HG03558 (cell line): Measurements from ENCODE around the gene ANGPT4.
"Not testable (repeated sequence)": the region's sequence is repeated elsewhere in the genome, so short reads cannot be mapped to it uniquely, and the experiment has no call there.

ENCODE experiments used
- ATAC-seq: cut with Tn5 transposase; IDR thresholded peaks from one replicate; pipeline ENCODE4 v1.9.1; 2021; ENCODE audit warnings: moderate number of reproducible peaks; ENCODE audit not compliant: unreplicated experiment; ENCODE audit errors: extremely low read depth

ANGPT4 gene

DNA sequence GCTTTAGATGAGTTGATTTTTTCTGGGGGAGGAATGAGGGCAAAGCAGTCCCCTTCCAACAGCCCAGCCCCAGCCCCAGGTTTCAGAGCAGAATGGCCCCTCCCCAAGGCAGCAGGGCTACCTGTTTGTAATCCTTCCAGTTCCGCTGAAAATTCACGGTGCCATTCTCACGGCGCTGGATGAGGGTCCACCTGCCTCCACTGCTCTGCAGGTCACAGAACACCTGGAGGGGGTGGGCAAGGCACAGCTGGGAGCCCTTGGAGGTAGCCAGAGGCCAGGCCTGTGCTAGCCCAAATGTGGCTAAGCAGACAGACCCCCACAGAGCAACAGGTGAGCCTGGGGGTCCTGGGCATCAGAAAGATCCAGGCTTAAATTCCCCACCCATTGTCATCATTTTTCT lies 36.5 kb downstream of the ANGPT4 start:
- ATAC-seq, result no peak

DNA sequence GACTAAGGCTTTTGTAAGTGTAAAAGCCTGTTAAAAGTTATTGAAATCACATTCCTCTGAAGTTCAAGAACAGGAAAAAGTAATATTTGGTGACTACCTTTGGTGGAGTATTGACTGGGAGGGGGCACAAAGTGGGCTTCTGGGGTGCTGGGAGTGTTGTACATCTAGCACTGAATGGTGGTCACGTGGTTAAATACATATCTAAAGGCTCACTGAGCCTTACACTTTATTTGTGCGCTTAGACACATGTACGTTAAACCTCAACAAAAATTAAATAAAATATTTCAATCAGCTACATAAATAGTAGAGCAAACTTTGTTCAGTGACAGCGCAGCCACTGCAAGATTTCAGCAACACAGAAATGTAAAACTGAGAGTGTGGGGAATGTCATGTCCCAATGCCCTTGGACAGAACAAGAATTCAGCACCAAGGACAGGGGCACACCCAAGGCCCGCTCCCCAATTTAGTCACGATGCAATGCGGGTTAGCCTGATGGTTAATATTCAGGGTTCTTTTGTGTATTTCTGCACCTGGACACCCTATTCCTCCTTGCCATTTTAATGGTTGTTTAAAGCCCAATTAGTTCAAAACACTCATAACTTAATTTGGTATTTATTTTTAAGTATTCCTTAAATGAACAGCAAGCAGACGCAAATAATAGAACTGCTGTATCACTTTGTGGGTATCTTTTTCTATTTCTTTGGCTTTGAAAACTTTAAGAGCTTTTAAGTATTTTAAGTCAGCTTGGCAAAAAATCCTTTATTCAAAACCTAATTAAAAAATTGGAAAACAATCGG lies 37.4 kb downstream of the ANGPT4 start:
- no peak for ATAC-seq

DNA sequence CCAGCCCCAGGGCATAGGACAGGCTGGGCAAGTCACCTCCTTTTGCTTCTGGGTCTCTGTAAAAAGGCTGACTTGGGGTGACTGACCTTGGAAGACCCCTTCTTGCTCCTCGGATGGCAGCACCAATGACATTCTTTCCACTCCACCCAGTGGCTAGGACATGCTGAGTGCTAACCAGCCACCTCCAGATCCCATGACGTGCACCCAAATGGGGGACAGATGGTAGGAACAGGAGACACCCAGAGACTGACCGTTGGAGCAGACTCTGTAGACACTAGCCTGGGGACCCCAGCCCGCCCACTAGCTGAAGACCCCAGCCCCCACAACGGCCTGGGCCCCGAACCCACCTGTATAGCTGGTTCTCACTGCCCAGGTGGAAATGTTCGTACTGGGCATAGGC lies 38.3 kb downstream of the ANGPT4 start:
- ATAC-seq, result no peak

DNA sequence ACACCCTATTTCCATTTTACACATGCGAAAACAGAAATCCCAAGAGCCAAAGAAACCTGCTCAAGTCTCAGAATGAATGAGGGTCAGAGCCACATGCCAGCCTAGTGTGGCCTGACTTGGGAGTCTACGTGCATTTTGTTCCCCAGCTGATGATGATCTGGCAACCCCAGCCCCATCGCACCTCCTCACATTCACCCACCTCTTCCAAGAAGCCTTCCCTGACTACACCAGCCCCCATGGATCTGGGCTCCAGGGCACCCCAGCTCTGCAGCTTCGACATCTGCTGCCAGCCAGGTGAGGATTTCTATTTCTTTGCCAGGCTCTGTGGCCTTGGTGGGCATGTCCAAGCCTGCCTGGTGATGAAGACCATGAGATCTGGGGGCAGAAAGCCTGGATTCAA lies 41.0 kb downstream of the ANGPT4 start:
- no peak for ATAC-seq

DNA sequence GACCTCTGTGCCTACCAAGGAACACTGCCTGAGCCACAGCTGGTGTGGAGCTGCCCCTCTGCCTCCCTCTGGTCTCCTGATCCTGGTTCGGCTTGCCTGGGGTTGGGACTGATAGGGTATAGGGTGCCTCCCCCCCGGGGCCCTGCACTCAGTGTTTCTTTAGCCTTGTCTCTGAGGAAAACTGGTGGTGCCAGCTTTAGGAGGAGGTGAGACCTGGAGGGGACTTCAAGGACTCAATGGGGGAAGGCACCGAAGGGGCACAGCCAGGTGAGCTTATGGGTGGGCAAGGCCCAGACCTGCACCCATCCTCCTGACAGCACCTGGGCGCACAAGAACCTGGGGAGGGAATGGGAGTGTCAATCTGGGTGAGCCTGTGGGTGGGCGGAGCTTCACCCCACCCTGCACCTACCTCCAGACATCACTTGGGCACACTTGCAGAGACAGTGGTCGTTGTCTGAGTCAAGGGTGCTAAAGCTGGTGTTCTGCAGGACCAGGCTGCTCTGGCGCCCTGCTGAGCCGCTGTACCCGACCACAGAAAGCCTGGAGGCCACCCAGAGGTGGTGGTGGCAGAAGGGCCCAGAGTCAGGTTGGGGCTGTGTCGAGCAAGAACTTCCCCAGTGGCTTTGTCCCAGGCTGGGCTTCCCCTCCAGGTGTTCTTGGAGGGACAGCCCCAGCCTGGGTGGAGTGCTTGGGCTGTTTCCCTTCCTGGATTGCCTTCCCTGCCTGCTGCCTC lies 42.1 kb downstream of the ANGPT4 start:
- no peak for ATAC-seq

DNA sequence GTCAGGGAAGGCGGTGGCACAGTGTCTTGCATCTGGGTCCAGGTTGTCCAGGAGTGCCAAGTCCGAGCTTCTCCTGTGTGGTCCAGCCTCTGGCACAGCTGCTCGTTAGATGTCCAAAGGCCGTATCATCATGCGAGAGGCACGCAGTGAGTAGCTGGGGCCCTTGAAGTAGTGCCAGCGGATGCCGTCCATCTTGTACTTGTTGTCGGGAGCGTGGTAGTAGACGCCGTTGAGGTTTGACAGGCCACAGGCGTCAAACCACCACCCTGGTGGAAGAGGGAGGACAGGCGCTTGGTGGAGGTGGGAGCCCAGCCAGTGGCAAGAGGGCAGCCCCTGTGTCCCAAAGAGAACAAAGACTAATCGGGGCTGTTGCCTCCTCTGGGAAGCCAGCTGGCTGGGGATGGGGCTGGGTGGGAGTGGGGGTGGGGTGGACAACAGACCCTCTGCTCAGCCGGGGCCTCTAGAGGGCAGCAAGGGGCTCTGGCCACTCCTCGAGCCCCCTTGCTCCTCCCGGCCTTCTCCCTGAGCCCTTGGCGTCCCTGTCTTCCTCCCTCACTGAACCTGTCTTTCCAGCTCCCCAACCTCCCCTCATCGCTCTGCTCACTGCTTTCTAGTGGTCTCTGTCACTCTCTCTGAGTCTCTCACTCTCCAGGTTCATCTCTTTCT lies 43.1 kb downstream of the ANGPT4 start:
- ATAC-seq, result no peak

DNA sequence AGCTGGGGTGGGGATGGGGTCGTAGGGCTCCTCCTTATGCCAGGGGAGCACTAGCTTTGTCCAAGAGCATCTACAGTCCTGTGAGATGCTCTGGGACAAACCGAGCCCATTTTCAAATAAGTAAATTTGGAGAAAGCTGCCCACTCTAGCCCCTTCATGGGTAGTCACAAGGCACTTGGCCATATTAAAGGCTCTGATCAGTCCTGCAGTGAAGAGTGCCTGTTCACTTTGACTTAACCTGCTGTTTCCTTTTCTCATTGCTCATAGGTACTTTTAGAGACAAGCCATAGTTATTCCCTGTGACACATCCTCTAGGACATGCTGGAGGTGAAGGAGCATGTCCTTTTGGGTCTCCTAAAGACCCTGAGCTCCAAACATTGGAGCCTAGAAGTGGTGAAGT lies 44.2 kb downstream of the ANGPT4 start:
- ATAC-seq, result no peak

DNA sequence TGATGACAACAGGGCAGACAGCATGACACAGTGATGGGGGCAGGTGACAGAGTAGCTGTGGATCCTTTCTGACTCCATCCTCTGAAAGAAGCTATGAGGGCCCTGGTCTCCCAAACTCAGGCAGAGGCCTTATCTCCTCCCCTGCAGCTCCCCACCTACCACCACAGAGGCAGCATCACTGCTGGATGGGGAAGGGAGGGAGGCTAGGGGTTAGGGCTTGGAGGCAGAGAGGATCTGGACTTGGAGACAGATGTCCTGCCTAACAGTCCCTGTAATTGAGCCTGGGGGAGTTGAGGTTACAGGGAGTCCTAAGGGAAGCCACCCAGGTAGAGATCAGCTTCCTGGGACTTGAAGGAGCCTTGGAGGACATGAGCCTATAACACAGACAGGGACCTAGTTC lies 44.7 kb downstream of the ANGPT4 start:
- ATAC-seq, result no peak

DNA sequence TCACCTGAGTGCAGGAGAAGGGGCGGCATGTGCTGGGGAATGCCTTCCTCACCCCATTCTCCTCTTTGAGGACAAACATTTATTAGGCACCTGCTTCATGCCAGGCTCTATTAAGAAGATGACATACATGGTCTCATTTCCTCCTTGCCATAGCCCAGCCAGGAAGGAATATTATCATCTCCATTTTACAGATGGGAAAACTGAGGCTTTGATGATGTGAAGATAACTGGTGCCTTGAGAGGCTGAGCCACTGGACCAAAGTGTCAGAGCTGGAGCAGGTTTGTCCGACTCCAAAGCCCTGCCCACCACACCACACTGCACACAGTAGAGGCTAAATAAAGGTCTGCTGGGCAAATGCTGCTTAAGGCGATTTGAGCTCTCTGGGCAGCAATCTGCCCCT lies 45.4 kb downstream of the ANGPT4 start:
- ATAC-seq, result no peak

DNA sequence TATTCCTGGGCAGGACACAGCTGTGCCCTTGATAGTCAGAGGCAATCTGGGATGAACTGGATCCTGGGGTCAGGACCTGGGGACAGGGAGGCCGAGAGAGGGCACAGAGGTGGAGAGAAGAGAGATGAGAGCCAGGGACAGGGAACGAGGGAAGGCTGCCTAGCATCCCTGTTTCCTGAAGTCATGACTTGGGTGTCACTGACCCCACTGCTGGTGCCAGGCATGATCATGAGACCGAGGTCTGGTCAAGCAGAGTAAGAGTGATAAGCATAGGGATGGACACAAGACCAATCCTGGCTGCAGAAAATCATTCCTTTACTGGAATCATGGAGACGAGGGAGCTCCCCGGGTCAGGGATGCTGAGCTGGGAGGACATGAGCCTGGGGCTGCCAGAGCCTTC lies 46.5 kb downstream of the ANGPT4 start:
- no peak for ATAC-seq

DNA sequence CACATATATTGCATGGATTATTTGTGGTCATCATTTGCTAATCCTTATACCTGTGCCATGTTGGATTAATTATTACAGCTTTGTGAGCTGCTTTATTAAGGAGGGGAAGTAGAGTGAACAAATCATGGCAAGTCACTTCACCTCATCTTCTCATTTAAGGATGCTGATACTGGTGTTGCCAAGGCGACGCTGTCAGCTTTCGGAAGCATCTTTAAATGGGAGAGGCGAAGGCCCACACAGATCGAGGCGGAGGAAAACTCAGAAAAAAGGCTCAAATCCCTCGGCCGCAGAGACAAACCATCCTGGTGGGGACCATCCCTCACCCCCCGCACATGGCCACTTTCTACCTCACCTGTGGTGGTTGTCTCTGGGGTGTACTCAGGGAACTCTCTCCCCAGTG lies 47.9 kb downstream of the ANGPT4 start:
- no peak for ATAC-seq

DNA sequence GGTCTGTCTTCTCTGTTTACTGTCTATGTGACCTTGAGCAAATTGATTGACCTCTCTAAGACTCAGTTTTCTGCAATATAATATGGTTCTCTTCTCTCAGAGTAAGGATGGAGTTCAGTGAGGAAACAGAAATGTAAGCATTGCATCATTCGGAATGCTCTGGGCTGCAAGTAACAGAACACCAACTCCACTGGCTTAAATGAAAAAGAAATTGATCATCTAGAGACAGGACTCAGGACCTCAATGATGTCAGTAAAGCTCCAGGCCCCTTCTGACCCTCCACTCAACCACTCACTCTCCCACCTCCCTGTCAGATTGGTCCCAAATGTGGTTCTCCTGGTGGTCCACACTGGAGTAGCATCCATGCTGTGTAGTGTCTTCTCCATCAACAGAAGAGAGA lies 50.7 kb downstream of the ANGPT4 start:
- no peak for ATAC-seq

DNA sequence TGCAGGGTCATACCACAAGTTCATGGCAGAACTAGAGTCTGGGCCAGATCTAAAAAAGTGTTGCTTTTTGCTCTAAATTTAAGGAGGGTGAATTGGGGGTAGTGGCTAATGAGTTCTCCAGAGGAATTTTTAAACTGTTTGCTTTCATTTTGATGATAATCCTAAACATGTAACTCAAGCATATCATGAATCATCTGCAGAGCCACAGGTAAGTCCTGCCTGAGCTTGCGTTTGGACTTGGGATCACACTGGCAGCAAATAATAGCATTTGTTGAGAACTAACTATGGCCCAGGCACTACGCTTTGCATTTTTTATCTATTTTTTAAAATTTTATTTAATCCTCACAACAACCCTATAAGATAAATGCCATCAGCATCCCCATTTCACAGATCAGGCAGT lies 55.2 kb downstream of the ANGPT4 start:
- no peak for ATAC-seq

DNA sequence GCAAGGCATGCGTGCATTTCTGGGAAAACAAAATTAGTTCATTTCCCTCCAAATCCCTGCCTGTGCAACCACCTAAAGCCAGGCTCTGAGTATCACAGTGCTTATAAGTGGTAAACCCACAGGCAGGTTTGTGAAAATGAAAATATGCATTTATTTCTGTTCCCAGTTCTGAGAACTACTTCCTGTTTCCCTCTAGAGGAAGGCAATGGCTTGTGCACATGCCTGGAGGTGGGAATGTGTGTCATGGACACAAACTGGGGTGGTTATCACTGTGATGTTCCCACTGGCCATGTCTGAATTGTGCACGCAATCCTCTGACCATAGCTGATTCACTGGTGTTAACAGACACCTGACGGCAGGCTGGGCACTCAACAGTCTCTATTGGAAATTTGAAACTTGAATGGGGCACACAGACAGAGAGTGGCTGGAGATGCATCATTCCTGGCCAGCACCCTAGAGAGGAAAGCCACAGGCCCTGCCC lies 56.3 kb downstream of the ANGPT4 start:
- no peak for ATAC-seq

DNA sequence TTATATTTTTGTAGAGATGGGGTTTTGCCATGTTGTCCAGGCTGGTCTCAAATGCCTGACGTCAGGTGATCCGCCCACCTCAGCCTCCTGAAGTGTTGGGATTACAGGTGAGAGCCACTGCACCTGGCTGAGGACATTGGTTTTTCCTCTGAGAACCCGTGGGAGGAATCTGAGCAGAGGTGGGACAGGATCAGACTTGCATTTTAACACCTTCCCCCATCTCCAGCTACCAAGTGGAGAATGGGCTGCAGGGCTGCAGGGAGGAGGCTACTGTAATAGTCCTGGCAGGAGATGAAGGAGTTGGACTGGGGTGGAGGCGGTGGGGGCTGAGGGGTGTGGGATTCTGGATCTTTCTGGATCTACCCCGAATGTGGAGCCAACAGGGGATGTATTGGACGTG lies 58.1 kb downstream of the ANGPT4 start:
- ATAC-seq, result no peak

DNA sequence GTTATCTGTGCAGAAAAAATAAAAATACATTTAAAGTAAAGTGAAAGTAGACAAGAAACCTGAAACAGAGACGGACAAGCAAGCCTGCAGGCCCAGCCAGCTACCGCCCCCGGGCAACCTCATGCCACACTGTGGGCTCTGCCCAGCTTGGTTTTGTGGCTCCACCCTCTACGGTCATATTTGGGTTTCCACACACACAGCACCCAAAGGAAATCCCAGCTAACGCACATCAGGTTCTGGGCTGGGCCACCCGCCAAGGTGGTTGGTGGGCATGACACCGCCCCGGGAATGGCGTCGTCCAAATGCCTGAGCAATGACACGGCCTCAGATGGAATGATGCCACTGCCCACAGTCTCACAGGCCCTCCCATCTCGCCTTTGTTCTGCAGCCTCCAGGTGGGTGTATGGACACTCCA lies 59.8 kb downstream of the ANGPT4 start:
- ATAC-seq, result no peak

DNA sequence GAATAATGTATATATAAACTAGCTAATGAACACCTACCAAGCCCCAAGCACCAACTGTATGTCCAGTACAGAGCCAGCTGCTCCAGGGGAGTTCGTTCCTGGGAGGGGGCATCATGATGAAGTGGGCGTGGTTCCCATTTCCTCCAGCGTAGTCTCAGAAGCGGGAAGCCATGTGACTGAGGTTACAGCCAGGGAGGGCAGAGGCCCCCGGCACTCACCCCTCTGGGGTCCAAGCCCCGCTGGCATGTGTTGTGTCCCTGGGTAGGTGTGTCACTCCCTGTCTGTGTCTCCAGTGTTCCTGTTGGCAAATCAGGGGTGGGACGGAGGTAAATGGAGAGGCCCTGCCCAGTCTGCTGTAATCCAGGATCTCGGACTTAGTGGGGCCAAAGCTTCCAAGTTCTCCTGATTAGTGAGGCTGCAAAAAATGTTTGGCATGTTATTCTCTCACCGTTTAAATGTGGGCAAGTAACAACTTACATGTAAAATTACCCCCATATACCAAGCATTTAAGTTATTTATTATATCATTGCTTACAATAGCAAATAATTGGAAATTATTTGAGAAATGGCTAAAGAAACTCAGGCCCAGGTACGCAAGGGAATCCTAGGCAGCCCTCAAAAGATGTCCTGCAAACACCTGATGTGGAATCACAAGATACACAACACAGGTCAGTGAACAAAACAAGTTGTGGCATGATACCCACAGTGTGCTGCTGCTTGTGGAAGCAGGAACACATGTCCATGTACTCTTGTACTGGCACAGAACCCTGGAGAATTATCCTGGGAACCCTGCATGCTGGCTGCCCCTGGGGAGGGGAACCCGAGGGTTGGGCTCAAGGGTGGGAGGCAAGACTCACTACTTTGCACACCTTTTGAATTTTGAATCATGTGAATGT lies 60.4 kb downstream of the ANGPT4 start:
- no peak for ATAC-seq

DNA sequence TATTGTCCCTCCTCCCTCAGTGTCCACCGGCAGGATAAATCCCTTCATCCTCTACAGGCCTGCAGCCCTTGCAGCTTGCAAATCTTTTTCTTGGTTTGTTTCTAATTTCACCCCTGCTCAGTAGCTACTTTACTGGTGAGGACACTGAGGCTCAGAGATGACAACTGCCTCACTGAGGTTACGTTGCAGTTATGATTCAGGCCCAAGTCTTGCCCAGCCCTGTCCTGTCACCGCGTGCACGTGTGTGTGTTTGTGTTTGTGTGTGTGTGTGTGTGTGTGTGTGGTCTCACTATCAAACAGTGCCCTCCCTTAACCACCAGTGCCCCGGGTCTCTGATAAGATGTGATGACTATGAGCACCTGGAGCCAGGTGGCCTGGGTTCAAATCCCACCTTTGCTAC lies 61.5 kb downstream of the ANGPT4 start:
- no peak for ATAC-seq

DNA sequence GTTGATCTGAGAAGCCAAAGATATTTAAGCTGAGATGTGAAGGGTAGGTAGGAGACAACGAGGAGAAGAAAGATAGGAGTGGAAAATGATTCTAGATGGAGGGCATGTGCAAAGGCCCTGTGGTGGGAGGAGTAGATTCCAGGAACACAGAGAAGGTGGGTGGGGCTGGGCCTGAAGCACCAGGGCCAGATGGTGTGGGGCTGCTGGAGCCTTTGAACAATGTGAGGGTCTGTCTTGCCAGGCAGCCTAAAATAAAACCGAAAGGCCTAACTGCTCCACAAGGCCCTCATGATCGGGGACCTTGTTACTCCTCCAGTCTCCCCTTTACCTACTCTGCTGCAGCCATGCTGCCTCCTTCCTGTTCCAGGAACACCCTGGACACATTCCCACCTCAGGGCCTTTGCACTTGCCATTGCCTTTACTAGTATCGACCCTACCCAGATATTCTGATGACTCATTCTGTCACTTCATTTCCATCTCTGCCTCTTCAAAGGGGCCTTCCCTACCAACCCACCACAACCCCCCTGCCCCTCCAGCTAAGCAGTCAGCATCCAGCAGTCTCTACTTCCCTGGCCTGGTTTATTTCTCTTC lies 62.6 kb downstream of the ANGPT4 start:
- ATAC-seq, result no peak

DNA sequence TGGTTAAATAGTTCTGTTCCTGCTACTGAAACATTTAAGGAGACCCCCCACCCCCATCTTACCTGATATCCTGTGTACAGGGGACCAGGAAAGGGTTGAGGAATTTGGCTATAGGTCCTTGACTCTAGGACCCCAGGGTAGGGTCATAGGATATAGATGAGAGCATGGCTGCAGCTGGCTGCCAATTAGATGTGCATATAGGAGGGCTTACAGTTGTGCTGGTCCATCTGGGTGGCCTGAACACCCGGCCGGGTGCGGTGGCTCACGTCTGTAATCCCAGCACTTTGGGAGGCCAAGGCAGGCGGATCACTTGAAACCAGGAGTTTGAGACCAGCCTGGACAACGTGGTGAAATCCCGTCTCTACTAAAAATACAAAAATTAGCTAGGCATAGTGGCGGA lies 67.4 kb downstream of the ANGPT4 start:
- ATAC-seq, result not testable (repeated sequence)
